ENCODE measurements around the gene SELENOK.
"Not testable (repeated sequence)": the region's sequence is repeated elsewhere in the genome, so short reads cannot be mapped to it uniquely, and the experiment has no call there.

SELENOK gene

DNA sequence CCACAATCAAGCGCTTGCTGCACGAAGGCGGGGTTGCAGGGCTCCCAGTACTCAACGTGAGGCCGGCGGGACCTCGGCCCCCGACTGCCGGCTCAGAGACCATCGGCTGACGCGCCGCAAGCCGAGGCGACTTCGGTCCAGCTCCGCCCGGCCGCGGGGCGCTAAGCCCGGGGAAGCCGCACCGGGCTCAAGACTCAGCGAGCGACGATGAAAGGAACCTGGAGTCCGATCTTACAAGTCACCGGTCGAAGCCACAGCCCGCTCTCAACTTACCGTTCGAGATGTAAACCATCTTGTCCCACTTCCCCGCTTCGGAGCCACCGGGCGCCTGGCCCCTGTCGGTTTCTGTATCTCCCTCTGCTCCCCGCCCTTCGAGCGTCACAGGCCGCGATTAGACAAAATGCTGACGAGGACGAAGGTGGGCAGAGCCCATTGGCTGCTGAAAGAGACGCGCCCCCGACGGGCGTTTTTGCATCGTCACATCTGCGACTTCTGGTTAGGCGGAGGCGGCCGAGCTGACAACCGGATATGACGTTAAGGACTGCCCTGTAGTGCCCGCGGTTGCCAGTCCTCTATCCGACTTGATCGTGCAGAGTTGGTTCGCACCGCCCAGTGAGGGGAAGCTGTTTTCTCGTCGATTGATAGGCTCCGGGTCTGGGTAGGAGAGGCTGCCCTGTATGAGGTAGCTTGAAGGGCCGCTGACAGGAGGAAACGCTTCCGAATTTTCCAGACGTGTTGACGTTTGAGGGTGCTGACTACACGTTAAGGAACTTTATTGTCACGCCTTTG lies at the start of gene SELENOK:
Gene SELENOK, minus strand, starts transcription at position 363 of the 789 bp plus-strand sequence.
- peak; percentile 99 for DNase-seq

DNA sequence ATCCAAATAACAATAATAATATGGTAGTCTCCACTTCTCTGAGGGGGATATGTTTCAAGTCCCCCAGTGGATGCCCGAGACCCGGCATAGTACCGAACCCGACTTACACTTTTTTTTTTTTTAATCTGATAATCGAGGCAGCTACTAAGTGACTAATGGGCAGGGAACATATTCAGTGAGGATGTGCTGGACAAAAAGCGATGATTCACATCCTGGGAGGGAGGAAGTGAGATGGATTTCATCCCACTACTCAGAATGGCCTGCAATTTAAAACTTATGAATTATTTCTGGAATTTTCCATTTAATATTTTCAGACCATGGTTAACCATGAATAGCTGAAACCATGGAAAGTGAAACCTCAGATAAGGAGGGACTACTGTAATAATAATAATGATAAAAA lies 49.5 kb upstream of the SELENOK start:
- DNase-seq, result peak; percentile 67

DNA sequence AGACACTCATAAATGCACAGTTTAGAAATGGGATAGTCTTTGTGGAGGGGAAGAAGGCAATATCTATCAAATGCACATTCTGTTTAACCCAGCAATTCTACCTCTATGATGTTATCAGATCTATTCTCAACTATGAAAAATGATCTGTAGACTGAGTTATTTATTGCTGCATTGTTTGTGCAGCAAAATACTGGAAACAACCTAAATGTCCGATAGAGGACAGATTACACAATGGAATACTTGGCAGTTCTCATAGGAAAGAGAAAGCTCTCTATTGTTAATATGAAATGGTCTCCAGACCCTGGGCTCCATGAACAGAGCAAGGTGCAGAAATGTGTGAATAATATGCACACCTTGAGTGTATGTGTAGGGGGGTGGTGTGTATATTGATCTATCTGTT lies 49.0 kb upstream of the SELENOK start:
- DNase-seq, result no peak

- no peak for DNase-seq
Observed at GRCh38 chr3:53939813-53940212, 48.2 kb upstream of the SELENOK start.

- DNase-seq, result no peak
Observed at GRCh38 chr3:53939086-53939582, 47.5 kb upstream of the SELENOK start.

DNA sequence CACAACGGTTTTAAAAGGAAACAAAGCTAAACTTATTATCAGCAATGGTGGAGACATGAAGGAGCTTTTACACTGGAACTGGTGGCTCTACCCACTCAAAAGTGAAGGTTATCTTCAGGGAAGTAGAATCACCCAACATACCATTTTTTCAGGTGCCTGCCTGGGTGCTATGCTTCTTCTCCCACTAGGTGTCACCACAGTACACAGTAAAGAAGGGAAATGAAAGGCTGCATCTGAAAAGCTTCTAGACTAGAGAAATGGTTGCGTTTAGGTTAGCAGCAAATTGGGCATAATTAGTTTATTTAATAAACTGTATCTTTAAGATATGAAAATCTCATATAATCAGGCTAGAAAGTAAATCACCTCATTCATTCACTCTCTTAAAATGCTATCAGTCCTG lies 47.0 kb upstream of the SELENOK start:
- peak; percentile 46 for DNase-seq

- no peak for DNase-seq
Observed at GRCh38 chr3:53936347-53936746, 44.7 kb upstream of the SELENOK start.

- no peak for DNase-seq
Observed at GRCh38 chr3:53935283-53935901, 43.7 kb upstream of the SELENOK start.

- not testable (repeated sequence) for DNase-seq
Observed at GRCh38 chr3:53927208-53927872, 35.7 kb upstream of the SELENOK start.

- peak; percentile 16 for DNase-seq
Observed at GRCh38 chr3:53921296-53921695, 29.6 kb upstream of the SELENOK start.

DNA sequence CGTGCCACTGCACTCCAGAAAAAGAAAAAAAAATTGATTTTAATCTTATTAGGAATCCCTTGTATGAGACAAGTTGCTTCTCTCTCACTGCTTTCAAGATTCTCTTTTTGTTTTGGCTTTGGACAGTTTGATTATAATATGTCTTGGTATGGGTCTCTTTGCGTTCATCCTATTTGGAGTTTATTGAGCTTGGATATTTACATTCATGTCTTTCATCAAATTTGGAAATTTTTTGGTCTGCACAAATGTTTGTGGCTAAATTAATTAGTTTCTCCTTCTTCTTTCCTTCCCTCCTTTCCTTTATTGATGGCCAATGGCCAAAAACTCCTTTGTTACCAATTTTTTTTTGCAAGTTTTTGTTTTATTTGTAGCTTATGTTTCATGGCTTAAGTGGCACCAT lies 28.1 kb upstream of the SELENOK start:
- no peak for DNase-seq

DNA sequence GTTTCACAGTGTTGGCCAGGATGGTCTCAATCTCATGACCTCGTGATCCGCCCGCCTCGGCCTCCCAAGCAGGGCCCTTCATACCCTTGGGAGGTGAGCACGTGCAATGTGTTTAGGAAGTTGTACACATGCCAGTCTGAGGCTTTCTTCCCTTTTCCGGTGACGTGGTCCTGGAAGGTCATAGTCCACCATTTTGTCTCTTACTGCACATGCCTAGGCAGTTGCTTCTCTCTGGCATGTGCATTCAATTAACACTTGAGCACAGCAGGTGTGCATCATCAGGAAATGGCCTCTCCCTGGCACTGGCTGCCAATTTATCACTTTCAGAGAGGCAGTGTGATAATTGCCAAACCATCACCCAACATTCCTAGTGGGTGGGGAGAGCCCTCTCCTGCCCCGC lies 21.7 kb upstream of the SELENOK start:
- no peak for DNase-seq

GRCh38 chr3:53902711-53903110 lies 11.1 kb upstream of the SELENOK start:
- DNase-seq, result no peak

DNA sequence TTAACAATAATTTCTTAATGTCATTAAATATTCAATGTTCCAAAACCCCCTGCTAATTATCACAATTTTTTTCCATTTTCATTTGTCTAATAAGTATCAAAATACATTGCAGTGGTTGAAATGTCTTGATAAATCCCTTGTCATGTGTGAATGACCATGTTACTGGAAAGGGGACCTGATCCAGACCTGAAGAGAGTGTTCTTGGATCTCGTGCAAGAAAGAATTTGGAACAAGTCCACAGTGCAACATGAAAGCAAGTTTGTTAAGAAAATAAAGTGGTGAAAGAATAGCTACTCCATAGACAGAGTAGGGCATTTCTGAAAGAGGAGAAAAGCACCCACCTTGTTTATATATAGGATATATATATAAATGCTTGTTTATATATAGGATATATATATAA lies 10.4 kb upstream of the SELENOK start:
- no peak for DNase-seq

GRCh38 chr3:53900666-53901331 lies 9.1 kb upstream of the SELENOK start:
- DNase-seq, result no peak

DNA sequence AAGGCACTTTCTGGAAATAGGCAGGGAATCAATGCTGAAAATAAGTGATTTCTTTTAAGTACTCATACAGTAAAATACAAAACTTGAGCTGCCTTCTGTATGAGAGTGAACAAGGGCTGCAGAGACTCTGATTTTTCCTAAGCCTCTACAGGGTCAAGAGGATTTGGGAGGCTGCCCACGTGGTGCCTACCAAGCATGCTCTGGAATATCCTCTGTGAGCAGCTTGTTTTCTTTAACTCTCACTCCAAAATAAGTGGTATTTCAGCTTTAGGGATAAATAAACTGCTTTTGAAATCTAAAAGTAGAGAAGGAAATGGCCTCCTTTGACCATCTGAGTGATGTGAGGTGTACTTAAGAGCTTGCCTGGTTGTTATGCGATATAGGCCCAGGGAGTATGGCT lies 8.1 kb upstream of the SELENOK start:
- no peak for DNase-seq

- DNase-seq, result no peak
Observed at GRCh38 chr3:53892286-53892637, 603 bp upstream of the SELENOK start.

- peak; percentile 28 for DNase-seq
Observed at GRCh38 chr3:53890726-53891475, 758 bp downstream of the SELENOK start.

DNA sequence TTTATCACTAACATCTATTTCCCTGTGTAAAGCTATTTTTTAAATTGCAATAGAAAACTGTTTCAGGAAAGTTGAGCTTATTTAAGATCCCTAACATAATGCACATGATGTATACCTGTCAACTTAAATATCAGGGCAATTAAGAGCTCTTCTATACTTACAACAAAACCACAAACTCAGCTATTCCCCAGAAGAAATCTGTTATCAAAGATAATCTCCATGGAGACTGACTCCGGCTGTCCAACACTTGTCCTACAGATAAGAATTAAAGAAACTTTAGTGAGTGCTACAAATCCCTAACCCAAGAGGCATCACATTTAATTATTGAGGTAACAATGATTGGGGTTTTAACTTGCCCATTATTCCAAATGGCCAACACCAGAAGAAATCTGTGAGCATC lies 3.4 kb downstream of the SELENOK start:
- no peak for DNase-seq

GRCh38 chr3:53887446-53887845 lies 4.2 kb downstream of the SELENOK start:
- DNase-seq, result no peak

- peak; percentile 6 for DNase-seq
Observed at GRCh38 chr3:53885239-53885638, 6.4 kb downstream of the SELENOK start.

- no peak for DNase-seq
Observed at GRCh38 chr3:53884623-53885022, 7.0 kb downstream of the SELENOK start.

- no peak for DNase-seq
Observed at GRCh38 chr3:53883008-53883407, 8.7 kb downstream of the SELENOK start.
